Measurements from ENCODE around the gene RNF112. TPM values are rescaled to one million over a fixed set of nuclear protein-coding genes. Genes with fewer than 3 reads are reported as not detected.

RNF112 gene
- total and polyA plus RNA-seq, 2 of the 13 experiments (the other 11 are each of a cell fraction or from before 2014, with no cell fraction given): 0.05 TPM; not detected in 1

GRCh38 chr17:19447085-19447583, 36.1 kb downstream of the RNF112 start (continued):
- TF ChIP-seq MTF1 (CRISPR knock-in tag; IDR thresholded peaks at IDR 0.05) (no peak), SETDB1 (CRISPR knock-in tag; IDR thresholded peaks at IDR 0.05; ENCODE audit: borderline replicate concordance) (no peak), CTCF (CRISPR knock-in tag; IDR thresholded peaks at IDR 0.05) (peak; percentile 84), RAD21 (CRISPR knock-in tag; IDR thresholded peaks at IDR 0.05) (peak; percentile 79), TEAD3 (CRISPR knock-in tag; optimal IDR thresholded peaks at IDR 0.05; ENCODE audit: borderline replicate concordance) (peak; percentile 24), NR0B2 (CRISPR knock-in tag; IDR thresholded peaks at IDR 0.05) (no peak), SMC3 (IDR thresholded peaks at IDR 0.05; ENCODE audit: low read length) (peak; percentile 94)

DNA sequence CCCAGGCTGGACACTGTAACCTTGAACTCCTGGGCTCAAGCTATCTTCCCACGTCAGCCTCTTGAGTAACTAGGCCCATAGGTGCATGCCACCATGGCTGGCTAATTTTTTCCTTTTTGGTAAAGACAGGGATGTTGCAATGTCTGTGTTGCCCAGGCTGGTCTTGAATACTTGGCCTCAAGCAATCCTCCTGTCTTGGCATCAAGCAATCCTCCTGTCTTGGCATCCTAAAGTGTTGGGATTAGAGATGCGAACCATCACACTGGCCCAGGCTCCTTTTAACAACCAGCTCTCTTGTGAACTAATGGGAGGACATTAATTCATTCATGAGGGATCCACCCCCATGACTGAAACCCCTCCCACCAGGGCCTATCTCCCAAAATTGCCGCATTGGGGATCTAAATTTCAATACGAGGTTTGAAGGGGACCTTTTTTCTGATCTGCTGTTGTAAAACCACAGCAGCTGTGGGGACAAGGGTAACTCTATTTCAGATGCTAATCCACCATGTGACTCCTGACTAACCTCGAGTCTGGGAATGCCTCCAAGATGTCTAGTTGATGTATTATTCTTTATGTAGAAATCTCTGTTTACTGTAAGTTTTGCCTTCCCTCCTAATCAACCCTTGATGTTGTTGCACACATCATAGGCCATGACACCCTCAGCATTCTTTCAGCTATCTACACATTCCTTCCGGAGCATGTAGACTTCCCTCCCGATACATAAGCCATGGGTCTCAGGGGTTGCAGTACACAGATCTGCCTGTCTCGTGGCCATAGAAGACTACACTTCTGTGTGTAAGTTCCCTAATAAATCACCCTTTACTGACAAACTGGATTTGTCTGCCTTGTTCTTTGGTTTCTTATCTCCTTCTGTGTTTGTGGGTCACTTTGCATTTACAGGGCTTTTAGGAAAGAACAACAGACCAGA, 37.6 kb downstream of the RNF112 start:
- intact Hi-C loops (cut with micrococcal nuclease; ENCODE audit: unreplicated experiment) (loop anchor here (5.0 kb wide), 1 partner anchor 131 kb away; no protein-coding TSS in a partner anchor), in situ Hi-C loops (cut with HindIII; ENCODE audit: extremely low pct_ligation_motif_present, low pct_unique_long_range_greater_than_20kb) (loop anchor here (5.0 kb wide), 1 partner anchor 86 kb away; the partner anchor contains the start of gene B9D1)
- Histone ChIP-seq H3K27ac (ENCODE audit: extremely low read length, insufficient read depth, low read length) (no peak overlapping the region), H3K4me1 (ENCODE audit: insufficient read depth, low read length) (peaks cover 16% of the 10 kb centered on the region), H3K4me2 (ENCODE audit: low read depth, low read length) (no peak overlapping the region), H3K4me3 (replicated peaks in 1 of 3; ENCODE audit: insufficient read depth in 1 of 3, low read depth in 2 of 3, low read length in 3 of 3) (no peak overlapping the region), H3K9ac (ENCODE audit: insufficient read depth, low read depth, low read length) (no peak overlapping the region), H2AFZ (ENCODE audit: low read length) (no peak overlapping the region), H3K36me3 (replicated peaks in 1 of 2; ENCODE audit: control insufficient read depth in 1 of 2, insufficient read depth in 2 of 2, low read length in 2 of 2) (no peaks in the 10 kb centered on the region), H4K20me1 (ENCODE audit: insufficient read depth, low read length) (no peaks in the 10 kb centered on the region), H3K9me3 (ENCODE audit: low read length) (peaks cover 10% of the 10 kb centered on the region; the same call in 1 of the 2 replicates), H3K27me3 (ENCODE audit: control insufficient read depth in 1 of 2, insufficient read depth in 2 of 2, low read length in 2 of 2) (peaks cover 2 to 7% of the 10 kb centered on the region in 2 experiments; a peak in 3 of 5 replicates), H3K79me2 (ENCODE audit: insufficient read depth, low read length) (no peaks in the 10 kb centered on the region)
- no TSS peak for BruUV-seq (replicated peaks)
- DNase-seq (ENCODE audit: low spot score) (peak; percentile 19), FAIRE-seq (no peak), ATAC-seq (peak; percentile 65)
- ChIA-PET CTCF (ENCODE audit: low intra/inter-chr PET ratio, low total read pairs) (interaction anchor here (2.9 kb wide), 1 partner anchor 85 kb away, joined by 57 read pairs; the partner anchor contains the start of gene B9D1), POLR2A (interaction anchor here (0.7 kb wide), 1 partner anchor 18 kb away, joined by 3 read pairs; no protein-coding TSS in a partner anchor)
- WGBS (ENCODE audit: low lambda C conversion rate): 15% methylated on average over 7 of the region's 8 CpGs
- TF ChIP-seq, protein P1, sequence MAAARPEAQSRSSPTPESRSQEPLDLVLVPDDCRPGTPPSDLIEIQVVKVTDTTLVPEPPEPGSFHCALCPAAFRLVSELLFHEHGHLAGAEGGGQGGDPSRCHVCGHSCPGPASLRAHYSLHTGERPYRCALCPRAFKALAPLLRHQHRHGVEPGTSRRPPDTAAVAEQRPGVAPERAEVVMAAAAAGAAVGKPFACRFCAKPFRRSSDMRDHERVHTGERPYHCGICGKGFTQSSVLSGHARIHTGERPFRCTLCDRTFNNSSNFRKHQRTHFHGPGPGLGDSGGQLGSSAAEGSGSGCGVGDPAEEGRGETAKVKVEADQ (CRISPR knock-in tag; IDR thresholded peaks at IDR 0.05; ENCODE audit: borderline replicate concordance): no peak
- TF ChIP-seq, protein P2, sequence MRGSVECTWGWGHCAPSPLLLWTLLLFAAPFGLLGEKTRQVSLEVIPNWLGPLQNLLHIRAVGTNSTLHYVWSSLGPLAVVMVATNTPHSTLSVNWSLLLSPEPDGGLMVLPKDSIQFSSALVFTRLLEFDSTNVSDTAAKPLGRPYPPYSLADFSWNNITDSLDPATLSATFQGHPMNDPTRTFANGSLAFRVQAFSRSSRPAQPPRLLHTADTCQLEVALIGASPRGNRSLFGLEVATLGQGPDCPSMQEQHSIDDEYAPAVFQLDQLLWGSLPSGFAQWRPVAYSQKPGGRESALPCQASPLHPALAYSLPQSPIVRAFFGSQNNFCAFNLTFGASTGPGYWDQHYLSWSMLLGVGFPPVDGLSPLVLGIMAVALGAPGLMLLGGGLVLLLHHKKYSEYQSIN (CRISPR knock-in tag; IDR thresholded peaks at IDR 0.05; ENCODE audit: borderline replicate concordance): no peak
- TF ChIP-seq ZBTB49 (CRISPR knock-in tag; IDR thresholded peaks at IDR 0.05; ENCODE audit: borderline replicate concordance) (no peak), MYNN (CRISPR knock-in tag; IDR thresholded peaks at IDR 0.05; ENCODE audit: low read depth) (no peak), ZNF232 (CRISPR knock-in tag; IDR thresholded peaks at IDR 0.05; ENCODE audit: borderline replicate concordance) (no peak)

Data from HepG2 (cell line).